Mesodermal cell (in vitro differentiated cells): Measurements from ENCODE around the gene CYRIA.
A peak's percentile ranks its signal among the peaks of the same experiment; 100 is the strongest.

Experiments used
- H3K27ac ChIP-seq: 2 replicates; pipeline ENCODE4 v1.7.0; 2013; ENCODE audit warnings: mild to moderate bottlenecking, low read depth, low read length, moderate library complexity; ENCODE audit not compliant: severe bottlenecking
- H3K36me3 ChIP-seq: 2 replicates; pipeline ENCODE4 v1.7.1; 2013; ENCODE audit warnings: mild to moderate bottlenecking, low read length, moderate library complexity; ENCODE audit not compliant: control insufficient read depth, insufficient read depth
- H3K4me1 ChIP-seq: one replicate; pipeline ENCODE4 v1.7.1; 2013; ENCODE audit warnings: mild to moderate bottlenecking, low read length; ENCODE audit not compliant: insufficient read depth, control insufficient read depth, poor library complexity, severe bottlenecking
- H3K4me3 ChIP-seq: 2 replicates; pipeline ENCODE4 v1.7.0; 2013; ENCODE audit warnings: low read length, control low read depth, mild to moderate bottlenecking; ENCODE audit not compliant: insufficient read depth, poor library complexity, severe bottlenecking; ENCODE audit errors: extremely low read depth
- H3K9me3 ChIP-seq: 2 replicates; pipeline ENCODE4 v1.7.1; 2013; ENCODE audit warnings: mild to moderate bottlenecking, low read length, moderate library complexity; ENCODE audit not compliant: control insufficient read depth
- WGBS, 2 experiments: methylation state at CpG; one replicate each; pipeline ENCODE4 v1.1.5; 2013; ENCODE audit warnings: missing lambda C conversion rate in 2 of 2; ENCODE audit not compliant: insufficient coverage in 2 of 2; 5-methylcytosine and 5-hydroxymethylcytosine counted together

CYRIA gene

DNA sequence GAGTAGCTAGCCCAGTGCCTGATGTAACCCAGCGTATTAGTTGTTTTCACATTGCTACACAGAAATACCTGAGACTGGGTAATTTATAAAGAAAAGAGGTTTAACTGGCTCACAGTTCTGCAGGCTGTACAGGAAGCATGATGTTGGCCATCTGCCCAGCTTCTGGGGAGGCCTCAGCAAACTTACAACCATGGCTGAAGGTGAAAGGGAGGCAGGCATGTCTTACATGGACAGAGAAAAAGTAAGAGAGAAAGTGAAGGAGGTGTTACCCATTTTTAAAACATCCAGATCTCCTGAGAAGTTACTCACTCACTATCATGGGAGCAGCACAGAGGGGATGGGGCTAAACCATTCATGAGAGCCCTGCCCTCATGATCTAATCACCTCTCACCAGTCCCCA, 6.1 kb upstream of the CYRIA start:
- H3K27ac ChIP-seq: no peak overlapping the region
- H3K4me1 ChIP-seq: peaks cover 6% of the 10 kb centered on the region
- no peak overlapping the region for H3K4me3 ChIP-seq
- no peaks in the 10 kb centered on the region for H3K36me3 ChIP-seq
- no peaks in the 10 kb centered on the region for H3K9me3 ChIP-seq
- WGBS, 2 experiments: 86% methylated on average over 1 of the region's 1 CpG; no CpG with 5 or more reads in 1 of the 2 experiments

- Histone ChIP-seq H3K4me3 (no peak overlapping the region), H3K9me3 (no peaks in the 10 kb centered on the region), H3K4me1 (peaks cover 10% of the 10 kb centered on the region), H3K27ac (no peak overlapping the region), H3K36me3 (no peaks in the 10 kb centered on the region)
- WGBS, 2 experiments: 80 to 94% methylated on average over 1 of the region's 3 CpGs
Measured at GRCh38 chr2:16669388-16669787, 3.8 kb upstream of the CYRIA start.

- H3K36me3 ChIP-seq: no peaks in the 10 kb centered on the region
- peak overlapping the region; percentile 22 for H3K4me3 ChIP-seq
- 60 to 71% methylated on average over 5 to 8 of the region's 8 CpGs for WGBS, 2 experiments
- peaks cover 16% of the 10 kb centered on the region for H3K4me1 ChIP-seq
- no peaks in the 10 kb centered on the region for H3K9me3 ChIP-seq
- peak overlapping the region; percentile 3 for H3K27ac ChIP-seq
Measured at GRCh38 chr2:16666449-16666801, 791 bp upstream of the CYRIA start.

GRCh38 chr2:16664809-16665747, 556 bp downstream of the CYRIA start:
- Histone ChIP-seq H3K27ac (no peak overlapping the region), H3K4me1 (peaks cover 16% of the 10 kb centered on the region), H3K36me3 (no peaks in the 10 kb centered on the region), H3K9me3 (no peaks in the 10 kb centered on the region), H3K4me3 (peak overlapping the region; percentile 42)
- 15 to 54% methylated on average over 7 to 28 of the region's 34 CpGs for WGBS, 2 experiments

DNA sequence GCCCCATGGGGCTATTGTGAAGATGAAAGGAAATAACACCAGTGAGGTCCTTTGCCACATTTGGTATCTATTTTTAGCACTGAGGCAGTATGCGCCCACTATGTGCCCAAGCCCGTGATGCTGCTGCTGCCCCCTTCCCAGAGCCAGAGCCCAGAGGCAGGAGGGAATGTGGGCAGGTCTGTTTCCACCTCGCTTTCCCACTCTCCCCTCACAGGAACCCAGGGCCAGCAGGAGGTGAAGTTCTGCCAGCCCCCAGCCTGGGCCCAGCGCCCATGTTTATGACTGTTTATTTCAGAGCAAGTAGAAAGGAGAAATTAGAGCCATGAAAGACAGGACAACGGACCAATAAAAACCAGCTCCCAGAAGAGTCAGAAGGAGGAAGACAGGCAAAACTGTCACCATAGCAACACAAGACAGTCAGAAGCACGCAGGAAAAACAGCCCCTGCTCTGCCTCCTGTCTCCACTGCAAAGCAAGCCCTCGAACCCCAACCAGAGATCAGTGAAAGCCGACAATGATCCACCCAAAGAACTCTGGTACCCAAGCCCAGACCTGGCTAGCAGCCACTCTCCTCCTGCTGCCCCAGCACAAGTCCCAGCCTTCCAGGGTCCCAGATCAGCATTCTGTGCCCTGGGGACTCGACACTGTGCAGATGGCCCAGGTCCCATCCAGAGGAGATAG, 1.4 kb downstream of the CYRIA start:
- H3K36me3 ChIP-seq: no peaks in the 10 kb centered on the region
- WGBS, 2 experiments: 46 to 48% methylated on average over 4 to 5 of the region's 9 CpGs
- H3K4me1 ChIP-seq: peaks cover 16% of the 10 kb centered on the region
- peak overlapping the region; percentile 42 for H3K4me3 ChIP-seq
- no peak overlapping the region for H3K27ac ChIP-seq
- no peaks in the 10 kb centered on the region for H3K9me3 ChIP-seq

- Histone ChIP-seq H3K27ac (no peak overlapping the region), H3K4me3 (no peak overlapping the region), H3K4me1 (peaks cover 16% of the 10 kb centered on the region), H3K9me3 (no peaks in the 10 kb centered on the region), H3K36me3 (no peaks in the 10 kb centered on the region)
- WGBS, 2 experiments: 95 to 96% methylated on average over 4 of the region's 4 CpGs
Measured at GRCh38 chr2:16663121-16663905, 2.3 kb downstream of the CYRIA start.

DNA sequence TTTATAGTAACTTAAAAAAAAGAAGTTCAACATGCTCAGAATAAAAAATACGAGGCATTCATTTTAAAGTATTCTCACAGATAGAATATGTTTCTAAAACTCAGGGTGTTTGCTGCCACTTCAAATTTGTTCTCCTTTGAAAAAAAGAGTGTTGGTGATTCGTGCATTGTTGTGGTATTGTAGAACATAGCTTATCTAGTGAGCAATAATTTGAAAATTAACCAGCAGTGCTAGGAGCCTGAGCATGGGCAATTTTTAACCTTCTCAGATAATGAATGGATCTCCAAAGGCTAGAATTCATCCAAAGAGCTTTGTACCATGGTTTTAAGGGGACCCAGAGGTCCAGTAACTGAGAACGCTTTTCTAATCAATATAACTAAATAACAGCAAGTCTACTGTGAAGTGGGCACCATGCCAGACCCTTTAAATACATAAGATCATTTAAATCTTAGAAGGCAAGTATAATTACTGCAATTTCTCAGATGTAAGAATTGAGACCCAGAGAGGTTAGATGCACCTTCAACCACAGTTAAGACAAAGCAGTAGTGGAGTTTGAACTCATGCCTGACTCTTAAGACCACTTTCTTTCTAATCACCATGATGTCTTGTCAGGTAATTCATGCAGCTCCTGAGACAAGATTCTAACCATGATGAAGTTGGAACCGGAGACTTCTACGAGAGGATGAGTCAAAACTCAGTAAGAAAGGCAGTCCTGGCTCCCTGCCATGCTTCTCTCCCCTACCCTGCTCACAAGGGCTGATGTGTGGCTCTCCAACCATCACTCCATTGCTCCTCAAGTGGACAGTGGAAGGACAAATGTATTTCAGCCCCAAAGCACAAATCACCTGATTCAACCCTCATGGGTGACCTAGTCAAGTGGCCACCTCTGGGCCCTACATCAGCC, 3.4 kb downstream of the CYRIA start:
- H3K9me3 ChIP-seq: no peaks in the 10 kb centered on the region
- no peak overlapping the region for H3K4me3 ChIP-seq
- H3K4me1 ChIP-seq: peaks cover 12% of the 10 kb centered on the region
- H3K27ac ChIP-seq: no peak overlapping the region
- 75 to 88% methylated on average over 2 of the region's 5 CpGs for WGBS, 2 experiments
- no peaks in the 10 kb centered on the region for H3K36me3 ChIP-seq

DNA sequence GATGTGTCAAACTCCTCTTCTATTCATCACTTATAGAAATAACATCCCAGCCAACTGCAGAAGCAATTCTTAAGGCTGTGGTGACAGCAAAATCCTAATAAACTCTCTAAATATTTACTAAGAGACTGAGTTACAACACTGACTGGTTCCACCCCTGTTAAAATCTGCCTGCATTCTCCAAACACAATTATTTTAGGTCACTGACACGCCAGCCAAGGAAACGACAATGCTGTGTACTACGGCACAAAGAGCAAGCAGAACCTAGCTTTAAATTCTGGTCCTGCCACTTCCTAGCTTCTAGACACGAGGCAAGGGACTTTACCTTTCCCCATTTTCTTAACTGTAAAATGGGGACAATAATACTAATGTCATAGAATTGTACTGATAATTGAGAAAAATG, 4.1 kb downstream of the CYRIA start:
- H3K27ac ChIP-seq: no peak overlapping the region
- no peaks in the 10 kb centered on the region for H3K36me3 ChIP-seq
- H3K4me1 ChIP-seq: peaks cover 9% of the 10 kb centered on the region
- 90% methylated on average over 3 of the region's 4 CpGs; no CpG with 5 or more reads in 1 of the 2 experiments for WGBS, 2 experiments
- H3K4me3 ChIP-seq: no peak overlapping the region
- no peaks in the 10 kb centered on the region for H3K9me3 ChIP-seq

- Histone ChIP-seq H3K4me1 (peaks cover 9% of the 10 kb centered on the region), H3K27ac (no peak overlapping the region), H3K9me3 (no peaks in the 10 kb centered on the region), H3K36me3 (no peaks in the 10 kb centered on the region), H3K4me3 (no peak overlapping the region)
- 86 to 100% methylated on average over 2 to 4 of the region's 4 CpGs for WGBS, 2 experiments
Measured at GRCh38 chr2:16660556-16660955, 5.1 kb downstream of the CYRIA start.

DNA sequence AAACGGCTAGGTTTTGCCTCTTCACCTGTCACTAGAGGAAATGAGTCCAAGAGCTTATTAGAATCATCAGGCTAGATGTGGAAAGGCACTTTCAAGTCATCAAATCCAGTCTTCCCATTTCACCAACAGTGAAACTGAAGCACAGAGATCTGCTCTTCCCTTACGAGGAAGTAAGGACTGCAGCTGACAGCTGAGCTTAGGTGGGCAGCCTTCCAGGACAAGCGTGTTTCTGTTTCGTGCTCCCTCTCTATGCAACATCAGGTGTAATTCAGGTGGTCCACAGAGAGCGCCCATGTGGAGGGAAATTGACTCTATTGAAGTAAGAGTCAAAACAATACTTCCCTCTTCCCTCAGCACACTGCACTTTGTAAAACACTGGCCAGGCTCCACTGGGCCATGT, 5.5 kb downstream of the CYRIA start:
- no peak overlapping the region for H3K27ac ChIP-seq
- H3K4me1 ChIP-seq: peaks cover 6% of the 10 kb centered on the region
- no peak overlapping the region for H3K4me3 ChIP-seq
- H3K9me3 ChIP-seq: no peaks in the 10 kb centered on the region
- WGBS, 2 experiments: 90 to 98% methylated on average over 1 to 4 of the region's 5 CpGs
- no peaks in the 10 kb centered on the region for H3K36me3 ChIP-seq
